Measurements from ENCODE around the gene GPR39.

- TF ChIP-seq CTCF (conservative IDR thresholded peaks at IDR 0.05; ENCODE audit: low read length) = no peak
- TF ChIP-seq EZH2phosphoT487 (IDR thresholded peaks at IDR 0.05; ENCODE audit: borderline replicate concordance, low read depth, low read length) = no peak
Observed at GRCh38 chr2:132496555-132496954, 80.0 kb downstream of the GPR39 start.
